ENCODE measurements around the gene IFI35. TPM values are rescaled to one million over a fixed set of nuclear protein-coding genes. Genes with fewer than 3 reads are reported as not detected.

IFI35 gene
- total RNA-seq, 1 experiment from 2014 or later: 98.6 TPM

DNA sequence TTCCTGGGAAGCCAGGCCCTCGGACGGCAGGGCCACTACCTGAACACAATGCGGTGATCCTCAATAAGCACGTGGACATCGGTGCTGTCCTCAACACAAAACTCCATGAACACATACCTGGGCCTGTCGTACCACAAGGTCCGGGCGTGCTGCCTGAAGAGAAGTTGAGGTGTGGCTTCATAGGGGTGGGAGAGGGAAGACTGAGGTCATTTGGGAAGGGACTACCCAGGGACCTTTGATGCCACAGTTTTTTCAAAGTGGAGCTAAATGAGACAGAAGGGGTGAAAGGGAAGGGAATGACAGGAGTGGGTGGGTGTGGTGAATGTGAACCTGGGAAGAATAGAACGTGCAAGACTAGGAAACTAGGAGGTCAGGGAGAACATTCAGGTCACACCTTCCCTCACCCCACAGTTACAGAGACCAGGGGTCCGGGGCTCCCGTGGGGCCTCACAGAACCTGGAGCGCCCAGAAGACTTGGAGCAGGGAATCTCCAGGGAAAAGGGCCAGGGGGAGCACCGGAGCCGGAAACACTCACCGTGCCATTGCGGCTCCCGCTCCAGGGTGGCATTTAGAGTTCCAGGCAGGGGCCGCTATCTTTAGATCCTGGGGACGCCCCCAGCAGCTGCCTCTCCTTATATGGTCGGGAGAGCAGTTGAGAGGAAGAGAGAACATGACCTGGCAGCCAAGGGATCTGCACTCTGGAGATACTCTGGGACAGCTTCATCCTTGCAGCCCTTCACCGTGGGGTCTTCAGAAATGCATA is 26.9 kb upstream of the IFI35 start, which contains the start of gene PTGES3L:
PTGES3L (minus strand) TSS at position 570 of the 763 bp plus-strand sequence; CDS start at position 543, 27 bp downstream.
- Mint-ChIP-seq H3K4me3 (ENCODE audit: low read depth, unreplicated experiment) (peak within 1 kb of the TSS; percentile 98), H3K36me3 (ENCODE audit: insufficient read depth, unreplicated experiment) (peaks cover 47% of the 10 kb centered on the region), H3K27ac (ENCODE audit: unreplicated experiment) (peak within 1 kb of the TSS; percentile 86), H3K9me3 (ENCODE audit: low read depth, unreplicated experiment) (no peaks in the 10 kb centered on the region), H3K4me1 (ENCODE audit: low read depth, unreplicated experiment) (peaks cover 28% of the 10 kb centered on the region), H3K27me3 (ENCODE audit: unreplicated experiment) (no peaks in the 10 kb centered on the region)
- intact Hi-C loops (cut with micrococcal nuclease; ENCODE audit: unreplicated experiment): no loop called here
- CTCF ChIA-PET: interaction anchor here (0.5 to 1.3 kb wide), 5 partner anchors 9 to 149 kb away, joined by 3 to 4 read pairs (median 3); no protein-coding TSS in a partner anchor
- DNase-seq: peak; percentile 71
- TF ChIP-seq CTCF (IDR thresholded peaks at IDR 0.05; ENCODE audit: unreplicated experiment): no peak
- TSS peak; percentile 58 for BruUV-seq (replicated peaks)

DNA sequence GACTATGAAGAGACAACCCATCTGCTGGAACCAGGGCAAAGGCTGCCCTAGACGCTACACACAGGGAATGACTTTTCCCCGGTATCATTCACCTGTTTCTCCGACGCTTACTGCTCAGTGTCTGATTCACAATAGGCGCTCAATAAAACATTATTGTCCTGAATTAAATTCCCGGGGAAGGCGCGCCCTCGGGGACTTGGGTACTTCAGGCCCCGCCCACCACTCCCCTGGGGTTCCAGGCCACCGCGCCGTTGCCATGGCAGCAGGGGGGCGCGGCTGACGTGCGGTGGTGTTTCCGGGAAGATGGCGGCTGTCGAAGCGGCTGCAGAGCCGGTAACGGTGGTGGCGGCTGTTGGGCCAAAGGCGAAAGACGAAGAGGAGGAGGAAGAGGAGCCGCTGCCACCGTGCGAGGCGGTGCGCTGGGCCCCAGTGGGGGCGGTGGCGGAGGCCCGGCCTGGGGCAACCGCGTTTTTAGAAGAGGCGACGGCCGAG is 26.3 kb upstream of the IFI35 start, which contains the start of gene RUNDC1:
RUNDC1 (plus strand) TSS at position 292 of the 492 bp plus-strand sequence; CDS start at position 304, 12 bp downstream.
- peak within 1 kb of the TSS; percentile 98 for H3K4me3 Mint-ChIP-seq (ENCODE audit: low read depth, unreplicated experiment)
- H3K27ac Mint-ChIP-seq (ENCODE audit: unreplicated experiment): peak within 1 kb of the TSS; percentile 86
- CTCF ChIA-PET: interaction anchor here (0.8 to 1.3 kb wide), 5 partner anchors 9 to 149 kb away, joined by 3 read pairs; partner anchors contain the start of gene RPL27
- peaks cover 48% of the 10 kb centered on the region for H3K36me3 Mint-ChIP-seq (ENCODE audit: insufficient read depth, unreplicated experiment)
- peak; percentile 99 for DNase-seq
- intact Hi-C loops (cut with micrococcal nuclease; ENCODE audit: unreplicated experiment): no loop called here
- no peaks in the 10 kb centered on the region for H3K9me3 Mint-ChIP-seq (ENCODE audit: low read depth, unreplicated experiment)
- no peaks in the 10 kb centered on the region for H3K27me3 Mint-ChIP-seq (ENCODE audit: unreplicated experiment)
- no peak for TF ChIP-seq CTCF (IDR thresholded peaks at IDR 0.05; ENCODE audit: unreplicated experiment)
- BruUV-seq (replicated peaks): no TSS peak
- peaks cover 33% of the 10 kb centered on the region for H3K4me1 Mint-ChIP-seq (ENCODE audit: low read depth, unreplicated experiment)

DNA sequence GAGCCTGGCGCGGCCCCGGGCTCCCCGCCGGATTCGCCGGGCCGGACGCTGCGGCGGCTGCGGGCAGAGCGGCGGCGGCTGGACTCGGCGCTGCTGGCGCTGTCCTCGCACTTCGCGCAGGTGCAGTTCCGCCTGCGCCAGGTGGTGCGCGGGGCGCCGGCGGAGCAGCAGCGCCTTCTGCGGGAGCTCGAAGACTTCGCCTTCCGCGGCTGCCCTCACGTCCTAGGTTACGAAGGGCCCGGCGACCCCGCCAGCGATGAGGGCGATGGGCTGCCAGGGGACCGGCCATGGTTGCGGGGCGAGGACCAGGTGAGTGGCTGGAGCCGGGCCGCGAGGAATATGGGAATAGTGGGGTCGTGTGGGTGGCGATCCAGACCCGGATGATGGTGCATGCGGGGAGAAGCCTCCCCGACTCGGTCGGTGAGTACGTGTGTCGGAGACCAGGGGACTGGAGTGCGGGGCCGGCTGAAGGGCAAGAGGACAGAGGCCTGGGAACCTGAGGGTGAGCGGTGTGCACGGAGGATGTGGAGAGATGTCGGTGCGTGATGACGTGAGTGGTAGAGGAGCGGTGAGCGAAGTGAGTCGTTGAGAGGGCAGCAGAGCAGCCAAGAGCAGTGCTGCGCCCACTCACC is 25.7 kb upstream of the IFI35 start:
- H3K36me3 Mint-ChIP-seq (ENCODE audit: insufficient read depth, unreplicated experiment): peaks cover 53% of the 10 kb centered on the region
- no peaks in the 10 kb centered on the region for H3K9me3 Mint-ChIP-seq (ENCODE audit: low read depth, unreplicated experiment)
- BruUV-seq (replicated peaks): no TSS peak
- peak overlapping the region; percentile 98 for H3K4me3 Mint-ChIP-seq (ENCODE audit: low read depth, unreplicated experiment)
- CTCF ChIA-PET: interaction anchor here (0.5 to 1.1 kb wide), 4 partner anchors 16 to 148 kb away, joined by 3 to 4 read pairs (median 3); partner anchors contain the start of gene RPL27
- intact Hi-C loops (cut with micrococcal nuclease; ENCODE audit: unreplicated experiment): no loop called here
- DNase-seq: peak; percentile 71
- peak overlapping the region; percentile 86 for H3K27ac Mint-ChIP-seq (ENCODE audit: unreplicated experiment)
- TF ChIP-seq CTCF (IDR thresholded peaks at IDR 0.05; ENCODE audit: unreplicated experiment): peak; percentile 20
- no peaks in the 10 kb centered on the region for H3K27me3 Mint-ChIP-seq (ENCODE audit: unreplicated experiment)
- H3K4me1 Mint-ChIP-seq (ENCODE audit: low read depth, unreplicated experiment): peaks cover 33% of the 10 kb centered on the region

DNA sequence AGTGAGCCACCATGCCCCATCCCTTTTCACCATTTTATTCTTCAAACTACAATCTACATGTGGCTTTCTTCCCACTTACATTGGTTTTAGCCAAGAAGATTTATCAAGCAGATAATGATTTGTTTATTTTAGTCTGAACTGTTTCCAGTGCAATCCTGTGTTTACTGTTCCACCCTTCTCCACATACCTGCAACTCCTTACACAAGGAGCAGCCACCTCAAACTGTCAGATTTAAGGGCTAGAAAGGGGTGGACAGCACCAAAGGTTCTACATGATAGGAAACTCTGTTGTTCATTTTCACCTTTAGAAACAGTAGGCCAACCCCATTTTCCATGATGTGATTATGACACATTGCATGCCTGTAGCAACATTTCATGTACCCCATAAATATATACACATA is 24.3 kb upstream of the IFI35 start:
- DNase-seq: no peak
- Mint-ChIP-seq H3K27me3 (ENCODE audit: unreplicated experiment) (no peaks in the 10 kb centered on the region), H3K27ac (ENCODE audit: unreplicated experiment) (peak overlapping the region; percentile 86), H3K4me1 (ENCODE audit: low read depth, unreplicated experiment) (peaks cover 33% of the 10 kb centered on the region), H3K36me3 (ENCODE audit: insufficient read depth, unreplicated experiment) (peaks cover 60% of the 10 kb centered on the region), H3K9me3 (ENCODE audit: low read depth, unreplicated experiment) (no peaks in the 10 kb centered on the region), H3K4me3 (ENCODE audit: low read depth, unreplicated experiment) (peak overlapping the region; percentile 98)
- TF ChIP-seq CTCF (IDR thresholded peaks at IDR 0.05; ENCODE audit: unreplicated experiment): no peak
- BruUV-seq (replicated peaks): TSS peak; percentile 39
- CTCF ChIA-PET: interaction anchor here (0.6 to 1.0 kb wide), 2 partner anchors 16 to 464 kb away, joined by 3 to 4 read pairs; partner anchors contain the start of gene RPL27
- intact Hi-C loops (cut with micrococcal nuclease; ENCODE audit: unreplicated experiment): no loop called here

Measured in Calu3 (cell line).